Measurements from ENCODE around the gene NOX1.
"Not testable (repeated sequence)": the region's sequence is repeated elsewhere in the genome, so short reads cannot be mapped to it uniquely, and the experiment has no call there.

The NOX1 gene

DNA sequence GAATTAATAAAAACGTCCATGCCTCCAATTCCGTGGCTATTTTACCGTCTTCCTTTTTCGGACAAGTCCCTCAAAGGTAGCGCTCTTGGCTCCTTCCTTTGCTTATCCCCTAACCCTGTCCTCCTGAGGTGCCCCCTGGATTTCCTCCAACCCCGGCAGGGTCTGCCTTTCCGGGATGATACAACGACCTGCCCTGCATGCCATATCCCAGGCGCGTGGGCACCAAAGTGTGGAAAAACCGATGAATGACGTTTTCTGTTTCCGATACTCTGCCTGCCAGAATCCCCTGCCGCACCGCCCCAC is 54.7 kb downstream of the NOX1 start:
- DNase-seq (ENCODE audit: low read depth in 2 of 2): peak in 1 of 2 donors; percentile 7

DNA sequence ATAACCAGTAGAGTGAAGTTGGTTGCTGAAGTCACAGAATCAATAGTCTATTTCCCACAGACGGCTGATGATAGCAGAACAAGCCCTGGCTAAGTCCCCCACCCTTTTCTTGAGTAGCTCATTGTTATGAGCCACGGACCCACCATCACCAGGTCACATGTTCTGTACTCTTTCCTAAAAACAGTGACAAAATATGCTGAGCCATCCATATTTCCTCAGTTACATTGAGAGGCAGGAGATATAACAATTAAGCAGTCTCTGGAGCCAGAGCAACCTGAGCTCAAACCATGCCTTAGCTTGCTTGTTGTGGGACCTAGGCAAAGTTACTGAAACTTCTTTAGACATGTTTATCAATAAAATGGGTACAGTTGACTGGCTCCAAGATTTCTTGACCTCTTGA is 56.8 kb downstream of the NOX1 start:
- no peak for DNase-seq (ENCODE audit: low read depth in 2 of 2)

DNA sequence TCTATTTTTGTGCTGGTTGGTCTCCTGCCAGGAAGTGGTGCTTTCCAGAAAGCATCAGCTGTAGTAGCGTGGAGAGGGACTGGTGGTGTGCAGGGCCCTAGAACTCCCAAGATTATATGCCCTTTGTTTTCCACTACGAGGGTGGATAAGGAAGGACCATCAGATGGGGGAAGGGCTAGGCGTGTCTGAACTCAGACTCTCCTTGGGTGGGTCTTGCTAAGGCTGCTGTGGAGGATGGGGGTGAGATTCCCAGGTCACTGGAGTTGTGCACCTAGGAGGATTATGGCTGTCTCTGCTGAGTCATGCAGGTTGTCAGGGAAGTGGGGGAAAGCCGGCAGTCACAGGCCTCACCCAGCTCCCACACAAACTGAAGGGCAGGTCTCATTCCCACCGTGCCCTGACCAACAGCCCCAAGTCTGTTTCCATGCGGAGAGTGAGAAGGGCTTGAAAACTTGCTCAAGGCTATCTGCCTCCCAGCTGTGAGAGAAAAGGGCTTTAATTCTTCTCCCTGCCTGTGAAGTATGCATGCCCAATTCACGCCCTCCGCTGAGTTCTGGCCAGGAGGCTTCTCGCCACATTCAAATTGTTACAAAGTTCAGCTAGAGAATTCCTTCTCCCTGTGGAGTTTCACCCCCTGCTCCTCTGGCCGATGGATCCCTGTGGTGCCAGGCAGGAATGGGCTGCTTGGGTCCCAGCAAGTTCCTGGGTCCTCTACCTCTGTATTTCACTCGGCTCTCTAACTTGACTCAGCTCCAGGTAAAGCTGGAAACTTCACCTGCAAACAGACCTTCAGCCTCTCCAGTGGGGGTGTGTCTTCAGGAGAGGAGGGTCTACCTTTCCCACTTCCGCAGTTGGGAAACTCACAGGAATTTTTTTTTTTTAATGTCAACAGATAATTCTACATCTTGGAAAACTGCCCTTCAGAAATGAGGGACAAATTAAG is 61.7 kb downstream of the NOX1 start:
- DNase-seq (ENCODE audit: low read depth in 2 of 2): no peak

DNA sequence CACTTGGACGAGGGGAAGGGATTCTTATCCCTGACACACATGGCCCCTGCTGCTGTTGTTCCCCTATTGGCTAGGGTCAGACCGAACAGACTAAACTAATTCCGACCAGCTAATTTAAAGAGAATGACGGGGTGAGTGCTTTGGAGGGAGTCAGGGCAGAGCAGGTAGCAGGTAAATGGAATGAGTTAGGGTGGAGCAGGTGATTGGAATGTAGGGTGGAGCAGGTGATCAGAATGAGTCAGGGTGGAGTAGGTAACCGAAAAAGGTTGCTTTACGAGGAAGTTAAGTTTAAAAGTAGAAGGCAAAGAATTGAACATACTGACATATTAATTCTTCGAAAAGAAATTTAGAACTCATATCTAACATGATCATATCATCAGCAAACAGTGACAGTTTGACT is 65.9 kb downstream of the NOX1 start:
- DNase-seq (ENCODE audit: low read depth in 2 of 2): not testable (repeated sequence)

DNA sequence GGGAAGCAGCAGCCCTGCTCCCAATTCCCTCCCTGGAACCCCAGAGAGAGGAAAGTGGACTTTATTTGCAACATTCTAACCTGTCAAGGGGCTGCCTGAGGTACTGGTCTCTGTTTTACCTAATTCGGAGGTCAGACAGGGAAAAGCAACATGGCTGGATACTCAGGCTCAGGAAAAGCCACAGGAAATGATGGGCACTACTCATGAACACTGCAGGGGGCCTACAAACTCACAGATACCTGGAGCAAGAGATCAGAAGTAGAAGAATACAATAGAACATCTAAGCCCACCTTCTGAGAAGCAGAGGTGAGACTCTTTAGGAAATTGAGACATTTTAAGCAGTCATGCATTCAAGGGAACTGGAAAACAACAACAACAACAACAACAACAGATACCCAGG is 69.4 kb downstream of the NOX1 start:
- DNase-seq (ENCODE audit: low read depth in 2 of 2): no peak

DNA sequence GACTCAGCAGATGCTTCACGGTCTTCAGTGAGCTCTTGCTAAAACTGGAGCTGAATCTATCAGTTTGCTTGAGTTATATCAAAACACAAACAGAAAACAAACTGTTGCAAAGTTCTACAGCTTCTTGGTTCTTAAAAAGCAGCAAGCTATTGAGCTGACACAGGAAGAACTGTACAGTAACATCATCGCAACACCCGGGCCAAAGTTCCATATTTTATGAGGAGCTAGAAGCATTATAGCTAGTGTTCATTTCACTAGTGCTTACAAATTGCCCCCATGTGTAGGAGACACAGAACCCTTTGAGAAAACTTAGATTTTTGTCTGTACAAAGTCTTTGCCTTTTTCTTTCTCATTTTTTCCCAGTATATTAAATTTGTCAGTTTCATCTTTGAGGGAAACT is 71.3 kb downstream of the NOX1 start:
- no peak for DNase-seq (ENCODE audit: low read depth in 2 of 2)

DNA sequence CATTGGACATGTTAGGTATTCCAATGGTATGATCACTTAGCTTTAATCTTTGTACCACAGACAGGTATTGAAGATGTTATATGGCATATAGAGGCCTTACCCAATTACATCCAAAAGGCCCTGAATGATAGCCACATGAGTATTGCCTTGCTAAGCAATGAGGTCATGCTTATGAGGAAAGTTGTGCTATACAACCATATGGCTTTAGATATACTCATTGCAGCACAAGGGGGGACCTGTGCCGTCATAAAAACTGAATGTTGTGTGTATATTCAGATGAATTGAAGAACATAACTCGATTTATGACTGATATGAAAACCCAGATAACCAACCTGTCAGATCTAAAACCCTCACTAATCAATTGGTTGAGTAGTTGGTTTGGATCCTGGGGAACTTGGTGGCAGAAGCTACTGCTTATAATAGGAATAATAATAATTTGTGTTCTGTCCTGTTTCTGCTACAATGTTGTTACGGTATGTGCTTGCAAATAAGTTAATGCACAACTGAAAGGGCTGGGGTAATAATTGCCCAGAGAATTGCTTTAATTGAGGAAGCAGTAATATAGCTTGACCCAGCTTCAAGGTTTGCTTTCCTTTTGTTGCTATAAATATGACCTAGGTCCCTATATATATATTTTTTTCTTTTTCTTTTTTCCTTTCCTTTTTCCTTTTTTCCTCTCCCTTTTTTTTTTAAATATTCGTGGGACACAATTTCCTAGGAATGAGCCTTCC is 75.5 kb downstream of the NOX1 start:
- DNase-seq (ENCODE audit: low read depth in 2 of 2): no peak

DNA sequence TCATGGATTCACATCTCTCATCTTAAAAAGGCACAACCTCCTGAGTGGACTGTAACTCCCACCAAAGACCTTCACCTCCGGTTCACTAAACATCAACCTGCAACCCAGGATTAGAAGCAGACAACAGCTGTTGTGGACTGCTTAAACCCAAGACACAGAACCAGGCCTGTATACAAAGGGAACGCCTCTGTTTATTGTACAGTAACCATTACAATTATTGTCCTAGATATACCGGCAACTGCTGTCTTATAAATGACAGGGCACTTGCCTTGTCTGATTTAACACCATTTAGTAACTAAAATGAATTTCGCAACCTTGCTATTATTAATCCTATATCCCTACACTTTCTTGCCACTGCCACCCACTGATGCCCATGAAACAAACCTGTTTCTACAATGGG is 76.8 kb downstream of the NOX1 start:
- DNase-seq (ENCODE audit: low read depth in 2 of 2): no peak

DNA sequence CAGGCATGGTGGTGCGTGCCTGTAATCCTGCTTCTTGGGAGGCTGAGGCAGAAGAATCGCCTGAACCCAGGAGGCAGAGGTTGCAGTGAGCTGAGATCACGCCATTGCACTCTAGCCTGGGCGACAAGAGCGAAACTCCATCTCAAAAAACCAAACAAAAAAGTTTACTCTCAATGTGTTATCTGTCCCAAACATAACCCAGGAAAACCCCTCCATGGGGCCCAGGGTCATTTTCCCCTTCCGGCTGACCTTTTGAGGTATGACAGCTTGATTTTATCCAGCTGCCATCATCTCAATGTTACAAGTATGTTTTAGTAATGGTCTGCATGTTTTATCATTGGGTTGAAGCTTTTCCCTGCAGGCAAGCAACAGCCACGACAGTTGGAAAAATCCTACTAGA is 77.8 kb downstream of the NOX1 start:
- not testable (repeated sequence) for DNase-seq (ENCODE audit: low read depth in 2 of 2)

Measured in stimulated activated CD8-positive, alpha-beta memory T cell treated with anti-CD3 and anti-CD28 coated beads, Interleukin-2, amount 100 ng/mL, for 1 hour (primary cell).